ENCODE data around the gene TMTC1. TPM values are rescaled to one million over a fixed set of nuclear protein-coding genes. Genes with fewer than 3 reads are reported as not detected.

Gene TMTC1
- polyA plus RNA-seq, 1 of the 3 experiments (the other 2 are of a cell fraction), result 0.13 TPM

DNA sequence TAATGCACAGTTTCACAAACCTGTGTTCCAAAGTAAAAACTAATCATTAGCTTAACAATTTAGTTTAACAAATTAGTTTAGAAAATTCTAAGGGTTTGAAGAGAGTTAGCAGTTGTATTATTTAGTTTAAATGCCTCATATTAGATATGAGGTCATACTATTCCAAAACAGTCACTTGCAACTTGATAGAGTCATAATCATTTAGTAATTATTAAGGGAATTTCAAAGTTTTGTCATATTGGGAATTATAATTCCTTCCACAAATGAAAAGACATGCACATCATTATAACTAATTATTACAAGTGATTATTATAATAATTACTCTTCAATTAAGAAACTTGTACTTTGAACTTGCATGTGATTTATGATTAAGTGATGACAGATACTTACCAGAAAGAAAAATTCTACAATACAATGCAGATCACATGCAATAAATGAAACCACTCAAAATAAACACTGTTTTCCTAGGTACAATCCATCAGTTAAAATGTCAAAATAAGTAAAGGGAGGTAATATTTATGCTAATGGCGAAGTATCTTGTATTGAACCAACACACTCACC lies 66.1 kb downstream of the TMTC1 start:
- ChIA-PET CTCF (no interaction called here), POLR2A (no interaction called here)
- 3% methylated on average over 1 of the region's 1 CpG for WGBS (ENCODE audit: low lambda C conversion rate)
- no peak overlapping the region for H2AFZ ChIP-seq (ENCODE audit: low read depth)
- H3K36me3 ChIP-seq (replicated peaks in 1 of 2; ENCODE audit: control insufficient read depth in 1 of 2, insufficient read depth in 2 of 2, low read length in 1 of 2), result no peaks in the 10 kb centered on the region
- H3K79me2 ChIP-seq (ENCODE audit: insufficient read depth), result no peaks in the 10 kb centered on the region
- DNase-seq, result no peak
- H3K4me1 ChIP-seq (ENCODE audit: control insufficient read depth in 1 of 2, insufficient read depth in 2 of 2, low read depth in 1 of 2, low read length in 1 of 2), result no peaks in the 10 kb centered on the region
- no peak overlapping the region for H3K4me3 ChIP-seq (ENCODE audit: low read depth in 2 of 2, low read length in 1 of 2)
- no peaks in the 10 kb centered on the region for H3K9me3 ChIP-seq
- H3K27me3 ChIP-seq (ENCODE audit: insufficient read depth), result no peaks in the 10 kb centered on the region
- H3K9ac ChIP-seq, result no peak overlapping the region
- H3K27ac ChIP-seq (ENCODE audit: low read depth in 2 of 2, low read length in 1 of 2), result no peak overlapping the region
- H3K9me2 ChIP-seq, result 0 out of 2 replicates have a peak, but pooled peaks cover 4% of the 10 kb centered on the region
- H4K20me1 ChIP-seq (ENCODE audit: insufficient read depth), result no peaks in the 10 kb centered on the region
- TF ChIP-seq TCF12 (IDR thresholded peaks at IDR 0.05), result no peak
- TF ChIP-seq RAD21 (IDR thresholded peaks at IDR 0.05; ENCODE audit: low read length), result no peak
- no peak for TF ChIP-seq MXI1 (IDR thresholded peaks at IDR 0.05; ENCODE audit: low read depth, low read length)
- TF ChIP-seq NRF1 (IDR thresholded peaks at IDR 0.05; ENCODE audit: low read depth, low read length), result no peak
- TF ChIP-seq, protein P1, sequence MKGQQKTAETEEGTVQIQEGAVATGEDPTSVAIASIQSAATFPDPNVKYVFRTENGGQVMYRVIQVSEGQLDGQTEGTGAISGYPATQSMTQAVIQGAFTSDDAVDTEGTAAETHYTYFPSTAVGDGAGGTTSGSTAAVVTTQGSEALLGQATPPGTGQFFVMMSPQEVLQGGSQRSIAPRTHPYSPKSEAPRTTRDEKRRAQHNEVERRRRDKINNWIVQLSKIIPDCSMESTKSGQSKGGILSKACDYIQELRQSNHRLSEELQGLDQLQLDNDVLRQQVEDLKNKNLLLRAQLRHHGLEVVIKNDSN (IDR thresholded peaks at IDR 0.05; ENCODE audit: borderline replicate concordance, low read depth), result no peak
- no peak for TF ChIP-seq RFX5 (IDR thresholded peaks at IDR 0.05; ENCODE audit: low read length)
- TF ChIP-seq FOSL2 (IDR thresholded peaks at IDR 0.05; ENCODE audit: borderline replicate concordance, low read depth), result no peak
- TF ChIP-seq, protein P2, sequence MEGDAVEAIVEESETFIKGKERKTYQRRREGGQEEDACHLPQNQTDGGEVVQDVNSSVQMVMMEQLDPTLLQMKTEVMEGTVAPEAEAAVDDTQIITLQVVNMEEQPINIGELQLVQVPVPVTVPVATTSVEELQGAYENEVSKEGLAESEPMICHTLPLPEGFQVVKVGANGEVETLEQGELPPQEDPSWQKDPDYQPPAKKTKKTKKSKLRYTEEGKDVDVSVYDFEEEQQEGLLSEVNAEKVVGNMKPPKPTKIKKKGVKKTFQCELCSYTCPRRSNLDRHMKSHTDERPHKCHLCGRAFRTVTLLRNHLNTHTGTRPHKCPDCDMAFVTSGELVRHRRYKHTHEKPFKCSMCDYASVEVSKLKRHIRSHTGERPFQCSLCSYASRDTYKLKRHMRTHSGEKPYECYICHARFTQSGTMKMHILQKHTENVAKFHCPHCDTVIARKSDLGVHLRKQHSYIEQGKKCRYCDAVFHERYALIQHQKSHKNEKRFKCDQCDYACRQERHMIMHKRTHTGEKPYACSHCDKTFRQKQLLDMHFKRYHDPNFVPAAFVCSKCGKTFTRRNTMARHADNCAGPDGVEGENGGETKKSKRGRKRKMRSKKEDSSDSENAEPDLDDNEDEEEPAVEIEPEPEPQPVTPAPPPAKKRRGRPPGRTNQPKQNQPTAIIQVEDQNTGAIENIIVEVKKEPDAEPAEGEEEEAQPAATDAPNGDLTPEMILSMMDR (IDR thresholded peaks at IDR 0.05), result no peak
- TF ChIP-seq NFIC (IDR thresholded peaks at IDR 0.05; ENCODE audit: borderline replicate concordance), result no peak
- TF ChIP-seq SIN3A (IDR thresholded peaks at IDR 0.05; ENCODE audit: borderline replicate concordance, low read depth, low read length), result no peak
- TF ChIP-seq TEAD4 (IDR thresholded peaks at IDR 0.05; ENCODE audit: borderline replicate concordance, insufficient read depth), result no peak
- H3F3A ChIP-seq (replicated peaks; ENCODE audit: insufficient read depth), result no peaks in the 10 kb centered on the region
- no peak overlapping the region for H3K4me2 ChIP-seq

DNA sequence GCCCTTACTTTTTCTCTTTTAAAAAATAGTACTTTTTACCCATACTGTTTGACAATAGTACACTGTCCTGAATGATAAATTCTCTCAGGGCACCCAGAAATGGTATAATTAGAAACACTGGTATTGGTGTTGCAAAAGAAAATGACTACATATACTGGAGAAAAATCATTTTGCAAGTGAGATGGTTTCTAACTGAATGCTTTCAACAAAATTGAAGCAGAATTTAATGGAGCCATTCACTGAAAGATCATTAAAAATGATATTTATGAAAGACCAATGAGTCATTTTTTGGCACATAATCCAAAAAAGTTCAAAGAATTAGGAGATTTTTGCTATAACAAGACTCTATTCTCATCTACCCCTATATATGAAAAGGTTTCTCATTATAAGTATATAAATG lies 68.8 kb downstream of the TMTC1 start:
- H3K9me2 ChIP-seq, result no peaks in the 10 kb centered on the region
- H3K4me1 ChIP-seq (ENCODE audit: control insufficient read depth in 1 of 2, insufficient read depth in 2 of 2, low read depth in 1 of 2, low read length in 1 of 2), result peaks cover 0 to 2% of the 10 kb centered on the region in 2 experiments; a peak in 1 of 4 replicates
- TF ChIP-seq EZH2phosphoT487 (IDR thresholded peaks at IDR 0.05; ENCODE audit: borderline replicate concordance, low read depth), result no peak
- no peak for TF ChIP-seq JUND (IDR thresholded peaks at IDR 0.05)
- TF ChIP-seq, protein P3, sequence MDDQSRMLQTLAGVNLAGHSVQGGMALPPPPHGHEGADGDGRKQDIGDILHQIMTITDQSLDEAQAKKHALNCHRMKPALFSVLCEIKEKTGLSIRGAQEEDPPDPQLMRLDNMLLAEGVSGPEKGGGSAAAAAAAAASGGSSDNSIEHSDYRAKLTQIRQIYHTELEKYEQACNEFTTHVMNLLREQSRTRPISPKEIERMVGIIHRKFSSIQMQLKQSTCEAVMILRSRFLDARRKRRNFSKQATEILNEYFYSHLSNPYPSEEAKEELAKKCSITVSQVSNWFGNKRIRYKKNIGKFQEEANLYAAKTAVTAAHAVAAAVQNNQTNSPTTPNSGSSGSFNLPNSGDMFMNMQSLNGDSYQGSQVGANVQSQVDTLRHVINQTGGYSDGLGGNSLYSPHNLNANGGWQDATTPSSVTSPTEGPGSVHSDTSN (IDR thresholded peaks at IDR 0.05), result no peak
- TF ChIP-seq TEAD4 (IDR thresholded peaks at IDR 0.05; ENCODE audit: borderline replicate concordance, insufficient read depth), result no peak
- no peak overlapping the region for H3K4me3 ChIP-seq (ENCODE audit: low read depth in 2 of 2, low read length in 1 of 2)
- no peaks in the 10 kb centered on the region for H3K27me3 ChIP-seq (ENCODE audit: insufficient read depth)
- H2AFZ ChIP-seq (ENCODE audit: low read depth), result no peak overlapping the region
- no peaks in the 10 kb centered on the region for H4K20me1 ChIP-seq (ENCODE audit: insufficient read depth)
- H3K36me3 ChIP-seq (replicated peaks in 1 of 2; ENCODE audit: control insufficient read depth in 1 of 2, insufficient read depth in 2 of 2, low read length in 1 of 2), result no peaks in the 10 kb centered on the region
- no peak for DNase-seq
- no peak overlapping the region for H3K9ac ChIP-seq
- no peaks in the 10 kb centered on the region for H3F3A ChIP-seq (replicated peaks; ENCODE audit: insufficient read depth)
- no peak overlapping the region for H3K27ac ChIP-seq (ENCODE audit: low read depth in 2 of 2, low read length in 1 of 2)
- CTCF ChIA-PET, result no interaction called here
- H3K4me2 ChIP-seq, result no peak overlapping the region
- no peaks in the 10 kb centered on the region for H3K79me2 ChIP-seq (ENCODE audit: insufficient read depth)
- no peaks in the 10 kb centered on the region for H3K9me3 ChIP-seq
- POLR2A ChIA-PET, result no interaction called here
